ENCODE measurements around the gene PRIMA1.

The PRIMA1 gene

GRCh38 chr14:93751946-93752655, 36.2 kb downstream of the PRIMA1 start:
- DNase-seq, result no peak

- DNase-seq, result no peak
These were observed 39.2 kb downstream of the PRIMA1 start for GRCh38 chr14:93749076-93749420.

DNA sequence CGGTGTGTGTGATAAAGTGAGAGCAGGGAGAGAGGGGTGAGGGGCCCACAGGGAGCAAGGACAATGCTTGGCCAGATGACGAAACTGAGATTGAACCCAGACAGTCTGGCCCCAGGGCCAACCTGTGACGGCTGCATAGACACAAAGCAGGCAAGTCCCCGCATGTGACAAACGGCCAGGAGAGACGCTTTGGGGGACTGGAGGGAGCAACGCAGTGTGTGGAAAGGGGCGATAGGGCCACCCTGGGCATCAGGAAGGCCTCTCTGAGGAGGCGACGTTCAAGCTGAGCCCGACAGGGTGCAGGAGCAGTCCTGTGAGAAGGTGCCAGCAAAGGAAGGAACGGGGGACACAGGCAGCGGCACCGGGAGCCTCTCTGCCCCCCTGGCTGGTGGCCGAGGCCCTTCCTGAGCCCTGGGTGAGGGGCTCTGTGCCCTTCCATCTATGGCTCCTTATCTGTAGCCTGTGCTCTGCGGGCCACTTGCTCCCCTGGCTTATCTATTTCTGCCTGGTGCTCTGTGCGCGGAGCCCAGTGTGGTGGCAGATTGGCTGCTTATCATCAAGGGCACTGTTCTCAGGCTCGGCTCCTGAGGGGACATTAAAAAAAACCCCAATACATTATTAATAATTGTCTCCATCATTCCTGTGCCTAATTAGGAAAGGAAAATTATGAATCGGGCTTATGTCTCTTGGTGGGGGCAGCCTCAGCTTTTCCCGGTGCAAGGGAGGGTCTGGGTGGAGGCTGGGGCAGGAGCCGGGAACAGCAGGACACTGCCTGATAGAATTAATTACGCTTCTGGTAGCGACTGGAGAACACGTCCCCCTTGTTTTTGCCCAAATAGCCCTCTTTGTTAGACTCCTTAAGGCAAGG, 39.8 kb downstream of the PRIMA1 start:
- no peak for DNase-seq

DNA sequence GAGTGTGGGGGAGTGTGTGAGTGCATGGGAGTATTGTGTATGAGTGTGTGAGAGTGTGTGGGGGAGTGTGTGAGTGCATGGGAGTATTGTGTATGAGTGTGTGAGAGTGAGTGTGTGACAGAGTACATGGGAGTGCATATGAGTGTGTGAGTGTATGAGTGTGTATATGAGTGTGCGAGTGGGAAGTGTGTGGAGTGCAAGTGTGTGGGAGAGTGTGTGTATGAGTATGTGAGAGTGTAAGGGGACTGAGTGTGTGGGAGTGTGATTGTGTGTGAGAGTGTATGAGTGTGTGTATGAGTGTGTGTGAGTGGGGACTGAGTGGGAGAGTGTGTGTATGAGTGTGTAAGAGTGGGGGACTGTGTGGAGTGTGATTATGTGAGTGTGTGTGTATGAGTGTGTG, 40.7 kb downstream of the PRIMA1 start:
- no peak for DNase-seq

GRCh38 chr14:93747102-93747501, 41.2 kb downstream of the PRIMA1 start:
- DNase-seq, result no peak

DNA sequence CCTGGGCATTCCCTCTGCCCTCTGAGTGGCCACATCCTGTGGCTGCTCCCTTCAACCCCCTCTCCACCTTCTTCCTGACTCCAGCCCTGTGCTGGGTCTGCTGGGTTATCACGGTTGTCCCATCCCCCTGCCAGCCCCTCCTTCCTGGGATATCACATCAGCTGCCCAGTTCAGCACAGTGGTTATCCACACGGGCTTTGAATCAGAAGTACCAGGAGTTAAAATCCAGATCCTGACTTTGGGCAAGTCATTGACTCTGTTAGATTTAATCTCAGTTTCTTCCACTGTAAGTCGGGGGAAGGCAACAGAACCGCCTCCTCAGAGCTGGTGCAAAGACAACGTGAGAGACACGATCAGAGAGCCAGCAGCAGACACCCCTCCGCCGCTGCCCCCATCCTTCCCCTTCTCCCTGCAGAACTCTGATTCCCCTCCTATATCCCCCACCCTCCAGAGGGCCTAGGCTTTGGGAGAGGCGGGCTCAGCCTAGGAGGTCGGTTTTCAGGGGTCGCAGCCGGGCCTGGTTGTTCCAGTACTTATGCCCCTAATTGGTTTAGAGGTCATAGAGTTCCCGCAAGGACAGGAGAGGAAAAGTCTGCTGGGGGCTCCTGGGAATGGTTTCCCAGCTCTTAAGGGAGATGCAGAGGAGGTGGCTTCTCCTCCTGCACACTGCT, 42.5 kb downstream of the PRIMA1 start:
- DNase-seq, result no peak

- no peak for DNase-seq
These were observed 43.4 kb downstream of the PRIMA1 start for GRCh38 chr14:93744876-93745275.

- no peak for DNase-seq
These were observed 44.1 kb downstream of the PRIMA1 start for GRCh38 chr14:93744176-93744575.

GRCh38 chr14:93743270-93744060, 44.8 kb downstream of the PRIMA1 start:
- DNase-seq, result no peak

- no peak for DNase-seq
These were observed 45.5 kb downstream of the PRIMA1 start for GRCh38 chr14:93742761-93743160.

GRCh38 chr14:93741556-93742230, 46.6 kb downstream of the PRIMA1 start:
- no peak for DNase-seq

DNA sequence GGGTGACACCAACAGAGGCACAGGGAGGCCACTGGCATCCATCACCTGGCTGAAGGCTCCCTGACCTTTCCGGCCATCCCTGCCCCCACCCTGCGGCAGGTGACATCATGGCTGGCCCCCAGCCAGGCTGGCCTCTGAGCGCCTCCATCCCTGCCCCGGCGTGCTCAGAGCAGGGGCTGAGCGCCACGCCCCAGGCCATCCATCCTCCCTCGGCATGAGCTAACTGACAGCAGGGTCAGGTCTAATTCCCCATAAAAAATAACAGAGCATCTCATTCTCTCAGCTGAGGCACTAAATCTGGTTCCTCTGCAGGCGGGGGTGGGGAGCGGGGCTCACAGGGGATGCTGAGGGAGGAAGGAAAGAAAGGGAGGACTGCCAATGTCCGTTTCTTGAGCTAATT, 50.7 kb downstream of the PRIMA1 start:
- no peak for DNase-seq

DNA sequence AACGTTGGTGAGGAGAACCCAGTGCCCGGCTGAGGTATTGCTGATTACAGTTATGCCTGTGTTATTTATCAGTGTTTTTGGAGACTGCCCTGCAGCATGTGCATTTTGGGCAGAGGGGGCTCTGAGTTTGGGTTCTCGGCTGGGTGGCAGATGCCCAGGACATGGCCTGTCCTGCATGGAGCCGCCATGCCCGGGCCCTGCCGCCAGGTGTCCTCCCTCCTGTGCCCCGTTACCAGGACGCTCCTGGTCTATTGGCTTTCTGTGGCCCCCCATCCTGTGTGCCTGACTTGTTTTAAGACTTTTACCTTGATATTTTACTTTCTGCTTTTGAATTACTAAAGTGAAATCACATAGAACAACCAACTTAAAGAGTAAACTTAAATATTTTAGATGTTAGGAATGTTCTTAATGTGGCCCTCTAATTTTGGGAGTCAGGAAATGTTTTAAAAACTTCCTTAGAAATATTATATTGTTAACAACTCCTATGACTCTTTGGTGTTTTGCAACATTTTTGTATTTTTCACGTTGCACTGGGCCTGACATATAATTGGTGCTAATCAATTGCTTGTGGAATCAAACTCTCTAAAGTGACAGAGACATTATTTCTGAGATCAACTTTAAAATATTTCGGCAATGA, 51.8 kb downstream of the PRIMA1 start:
- DNase-seq, result no peak

GRCh38 chr14:93735206-93735605, 53.1 kb downstream of the PRIMA1 start:
- DNase-seq, result no peak

- DNase-seq, result no peak
These were observed 54.0 kb downstream of the PRIMA1 start for GRCh38 chr14:93734086-93734822.

- DNase-seq, result no peak
These were observed 54.7 kb downstream of the PRIMA1 start for GRCh38 chr14:93733631-93734030.

GRCh38 chr14:93733231-93733630, 55.1 kb downstream of the PRIMA1 start:
- DNase-seq, result no peak

- DNase-seq, result no peak
These were observed 55.8 kb downstream of the PRIMA1 start for GRCh38 chr14:93732524-93732923.

DNA sequence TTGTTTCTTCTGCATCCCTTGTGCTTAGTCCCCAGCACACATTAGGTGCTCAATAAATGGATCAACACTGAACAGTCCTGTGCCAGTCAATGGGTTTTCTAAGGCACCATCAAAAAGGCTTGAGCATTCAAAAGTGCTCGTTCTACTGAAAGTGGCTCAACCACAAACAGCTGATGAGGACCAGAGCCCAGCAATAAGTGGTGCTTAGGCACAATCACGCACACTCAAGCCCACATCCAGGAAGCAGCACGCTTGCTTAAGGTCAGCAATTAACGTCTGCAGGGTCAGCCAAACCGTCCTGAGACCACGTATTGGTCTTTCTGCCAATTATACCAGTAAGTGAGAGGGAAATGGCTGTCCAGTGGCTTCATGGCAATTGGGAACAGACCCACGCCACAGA, 56.5 kb downstream of the PRIMA1 start:
- peak; percentile 67 for DNase-seq

DNA sequence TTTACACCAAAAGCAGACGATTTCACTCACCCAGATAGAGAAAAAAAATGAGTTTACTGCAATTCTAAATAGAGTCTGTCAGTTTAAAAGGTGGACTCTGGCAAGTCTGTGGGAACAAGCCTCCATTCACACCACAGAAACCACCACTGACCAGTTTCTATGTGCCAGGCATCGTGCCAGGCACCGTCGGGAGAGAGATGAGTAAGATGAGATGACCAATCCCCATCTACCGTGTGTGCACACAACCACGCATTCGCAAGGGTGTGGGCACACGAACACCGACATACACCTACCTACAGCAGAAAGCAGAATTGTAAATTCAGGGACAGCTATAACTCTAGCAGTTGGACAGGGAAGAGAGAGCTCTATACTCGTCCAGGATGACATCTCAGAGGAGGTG, 58.3 kb downstream of the PRIMA1 start:
- no peak for DNase-seq

GRCh38 chr14:93728651-93729016, 59.7 kb downstream of the PRIMA1 start:
- DNase-seq, result no peak
